Neutrophil (primary cell): ENCODE results near the gene UPB1.
"Not testable (repeated sequence)": the region's sequence is repeated elsewhere in the genome, so short reads cannot be mapped to it uniquely, and the experiment has no call there.

ENCODE experiments used
- H3K27ac ChIP-seq: fragments of 200-600 bp; sonication (generic); 2 replicates; pipeline ENCODE4 v1.5.1; 2016; ENCODE audit warnings: mild to moderate bottlenecking, moderate library complexity
- H3K27me3 ChIP-seq: fragments of 200-600 bp; sonication (generic); 2 replicates; pipeline ENCODE4 v1.6.0; 2016; ENCODE audit warnings: mild to moderate bottlenecking
- H3K36me3 ChIP-seq: fragments of 200-600 bp; sonication (generic); 2 replicates; pipeline ENCODE4 v1.5.1; 2017
- H3K4me1 ChIP-seq, 2 experiments: fragments of 200-600 bp in 1 of 2; sonication (generic) in 1 of 2; 1 replicate in 1 of 2; 2 replicates in 1 of 2; pipeline versions ENCODE4 v1.5.1 to v1.6.1; 2013 to 2016; ENCODE audit warnings: low read depth in 1 of 2, low read length in 1 of 2, mild to moderate bottlenecking in 1 of 2, moderate library complexity in 1 of 2; ENCODE audit not compliant: control insufficient read depth in 1 of 2, insufficient read depth in 1 of 2
- H3K4me3 ChIP-seq, 2 experiments: fragments of 200-600 bp in 1 of 2; sonication (generic) in 1 of 2; 1 replicate in 1 of 2; 2 replicates in 1 of 2; pipeline ENCODE4 v1.5.1; 2013 to 2016; ENCODE audit warnings: low read depth in 1 of 2, low read length in 1 of 2, mild to moderate bottlenecking in 1 of 2, moderate library complexity in 1 of 2
- H3K9me3 ChIP-seq: fragments of 200-600 bp; sonication (generic); 2 replicates; pipeline ENCODE4 v1.5.1; 2016
- TF ChIP-seq, protein P1 (sequence below): fragments of 200-600 bp; sonication (generic); IDR thresholded peaks from 2 replicates; pipeline ENCODE4 v1.5.1; 2016; ENCODE audit warnings: antibody characterized with exemption

The UPB1 gene

DNA sequence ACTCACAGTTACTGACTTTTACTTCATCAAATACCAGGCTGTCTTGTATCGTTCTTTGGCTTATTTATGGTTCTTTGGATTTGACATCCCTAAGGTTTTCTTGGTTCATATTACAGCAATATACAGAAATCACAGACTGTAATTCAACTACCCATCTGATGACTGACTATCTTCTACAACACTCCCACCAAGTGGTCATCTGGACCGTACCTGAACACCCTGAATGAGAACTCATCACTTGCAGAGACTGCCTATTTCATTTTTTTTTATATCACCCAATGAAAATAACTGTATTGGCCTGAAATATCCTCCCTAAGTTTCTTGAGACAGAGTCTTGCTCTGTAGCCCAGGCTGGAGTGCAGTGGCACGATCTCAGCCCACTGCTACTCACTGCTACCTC lies 9.5 kb upstream of the UPB1 start:
- Histone ChIP-seq H3K36me3 (no peaks in the 10 kb centered on the region), H3K27ac (peak overlapping the region; percentile 77), H3K4me1 (peaks cover 66 to 67% of the 10 kb centered on the region in 2 experiments), H3K9me3 (no peaks in the 10 kb centered on the region), H3K27me3 (no peaks in the 10 kb centered on the region), H3K4me3 (no peak overlapping the region)
- TF ChIP-seq, protein P1, sequence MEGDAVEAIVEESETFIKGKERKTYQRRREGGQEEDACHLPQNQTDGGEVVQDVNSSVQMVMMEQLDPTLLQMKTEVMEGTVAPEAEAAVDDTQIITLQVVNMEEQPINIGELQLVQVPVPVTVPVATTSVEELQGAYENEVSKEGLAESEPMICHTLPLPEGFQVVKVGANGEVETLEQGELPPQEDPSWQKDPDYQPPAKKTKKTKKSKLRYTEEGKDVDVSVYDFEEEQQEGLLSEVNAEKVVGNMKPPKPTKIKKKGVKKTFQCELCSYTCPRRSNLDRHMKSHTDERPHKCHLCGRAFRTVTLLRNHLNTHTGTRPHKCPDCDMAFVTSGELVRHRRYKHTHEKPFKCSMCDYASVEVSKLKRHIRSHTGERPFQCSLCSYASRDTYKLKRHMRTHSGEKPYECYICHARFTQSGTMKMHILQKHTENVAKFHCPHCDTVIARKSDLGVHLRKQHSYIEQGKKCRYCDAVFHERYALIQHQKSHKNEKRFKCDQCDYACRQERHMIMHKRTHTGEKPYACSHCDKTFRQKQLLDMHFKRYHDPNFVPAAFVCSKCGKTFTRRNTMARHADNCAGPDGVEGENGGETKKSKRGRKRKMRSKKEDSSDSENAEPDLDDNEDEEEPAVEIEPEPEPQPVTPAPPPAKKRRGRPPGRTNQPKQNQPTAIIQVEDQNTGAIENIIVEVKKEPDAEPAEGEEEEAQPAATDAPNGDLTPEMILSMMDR: no peak

DNA sequence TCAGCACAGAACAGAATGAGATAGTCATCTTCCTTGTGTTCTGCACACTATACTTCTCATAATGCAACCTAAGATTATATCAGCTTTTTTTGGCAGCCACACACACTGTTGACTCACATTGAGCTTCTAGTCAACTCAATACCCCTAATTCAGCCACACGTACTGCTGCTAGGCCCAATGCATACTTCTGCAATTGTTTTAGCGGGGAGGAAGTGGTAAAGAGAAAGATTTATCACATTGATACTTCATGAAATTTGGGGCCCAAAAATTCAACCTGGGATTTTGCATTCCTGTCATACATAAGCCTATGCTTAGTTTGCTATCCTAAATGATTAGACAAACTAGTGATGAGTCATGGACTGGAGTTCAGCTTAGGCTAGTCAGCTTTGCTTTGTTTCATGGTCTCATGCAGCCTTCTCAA lies 8.6 kb upstream of the UPB1 start:
- peak overlapping the region; percentile 77 for H3K27ac ChIP-seq
- H3K9me3 ChIP-seq: no peaks in the 10 kb centered on the region
- TF ChIP-seq, protein P1: no peak
- H3K4me3 ChIP-seq: no peak overlapping the region
- peaks cover 58% of the 10 kb centered on the region in 2 experiments for H3K4me1 ChIP-seq
- H3K36me3 ChIP-seq: no peaks in the 10 kb centered on the region
- no peaks in the 10 kb centered on the region for H3K27me3 ChIP-seq

DNA sequence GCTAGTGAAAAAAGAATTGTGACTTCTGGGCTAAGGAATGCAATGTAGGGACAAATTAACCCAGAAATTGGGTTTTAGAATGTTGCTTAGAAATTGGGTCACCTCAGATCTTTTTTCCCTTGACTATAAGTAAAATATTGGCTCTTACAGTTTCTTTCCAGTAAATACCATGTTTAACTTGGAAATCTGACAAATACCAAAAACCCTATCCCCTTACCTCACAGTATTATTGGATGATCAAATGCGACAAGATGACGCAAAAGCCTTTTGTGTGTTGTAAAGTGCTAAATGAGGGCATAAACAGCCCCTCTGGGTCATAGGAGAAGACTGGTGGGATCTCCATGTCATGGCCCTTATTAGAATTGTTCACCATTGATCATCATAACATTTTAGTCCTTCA lies 6.1 kb upstream of the UPB1 start:
- no peaks in the 10 kb centered on the region for H3K36me3 ChIP-seq
- H3K4me1 ChIP-seq: peaks cover 34% of the 10 kb centered on the region in 2 experiments
- H3K27ac ChIP-seq: no peak overlapping the region
- H3K9me3 ChIP-seq: no peaks in the 10 kb centered on the region
- H3K27me3 ChIP-seq: peaks cover 8% of the 10 kb centered on the region
- TF ChIP-seq, protein P1: no peak
- no peak overlapping the region for H3K4me3 ChIP-seq

DNA sequence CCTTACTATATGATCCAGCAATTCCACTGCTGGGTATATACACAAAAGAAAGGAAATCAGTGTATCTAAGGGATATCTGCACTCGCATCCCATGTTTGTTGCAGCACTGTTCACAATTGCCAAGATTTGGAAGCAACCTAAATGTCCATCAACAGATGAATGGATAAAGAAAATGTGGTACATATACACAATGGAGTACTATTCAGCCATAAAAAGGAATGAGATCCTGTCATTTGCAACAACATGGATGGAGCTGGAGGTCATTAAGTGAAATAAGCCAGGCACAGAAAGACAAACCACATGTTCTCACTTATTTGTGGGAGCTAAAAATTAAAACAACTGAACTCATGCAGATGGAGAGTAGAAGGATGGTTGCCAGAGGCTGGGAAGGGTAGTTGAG lies 5.7 kb upstream of the UPB1 start:
- H3K27ac ChIP-seq, H3K9me3 ChIP-seq, H3K36me3 ChIP-seq, H3K4me3 ChIP-seq: not testable (repeated sequence)
- peaks cover 12% of the 10 kb centered on the region for H3K27me3 ChIP-seq
- peaks cover 34% of the 10 kb centered on the region in 2 experiments for H3K4me1 ChIP-seq

DNA sequence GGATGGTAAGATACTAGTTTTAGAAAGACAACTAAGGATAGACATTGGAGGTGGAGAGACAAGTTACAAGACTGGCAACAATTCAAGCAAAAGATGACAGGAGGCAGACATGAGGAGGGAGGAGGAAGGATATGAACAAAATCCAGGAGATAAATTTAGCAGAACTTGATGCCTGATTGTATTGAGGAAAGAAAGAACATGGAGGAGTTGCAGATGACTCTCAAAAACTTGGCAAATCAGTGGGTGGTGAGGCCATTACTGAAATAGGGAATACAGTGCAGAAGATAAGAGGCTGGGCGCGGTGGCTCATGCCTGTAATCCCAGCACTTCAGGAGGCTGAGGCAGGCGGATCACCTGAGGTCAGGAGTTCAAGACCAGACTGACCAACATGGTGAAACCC lies 2.7 kb upstream of the UPB1 start:
- peaks cover 26% of the 10 kb centered on the region for H3K27me3 ChIP-seq
- H3K36me3 ChIP-seq: no peaks in the 10 kb centered on the region
- peaks cover 22 to 32% of the 10 kb centered on the region in 2 experiments for H3K4me1 ChIP-seq
- TF ChIP-seq, protein P1: no peak
- H3K4me3 ChIP-seq: no peak overlapping the region
- H3K9me3 ChIP-seq: no peaks in the 10 kb centered on the region
- H3K27ac ChIP-seq: no peak overlapping the region

DNA sequence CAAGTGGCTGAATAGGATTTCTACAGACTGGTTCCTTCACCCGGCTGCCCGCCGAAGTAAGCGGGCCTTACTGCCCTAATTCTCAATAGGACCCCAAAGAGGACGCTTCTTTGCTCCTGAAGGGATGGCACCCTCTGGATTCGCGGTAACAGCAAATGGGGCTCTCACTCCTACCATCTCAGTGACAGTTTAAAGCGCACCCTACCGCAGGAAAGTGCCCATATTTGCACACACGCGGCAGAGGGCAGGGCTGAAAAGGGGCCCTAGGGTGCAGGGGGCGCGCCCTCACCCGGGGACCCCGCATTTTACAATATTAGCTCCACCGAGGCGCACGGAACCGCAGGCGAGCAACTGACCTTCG lies 985 bp upstream of the UPB1 start:
- Histone ChIP-seq H3K4me3 (peak overlapping the region; percentile 25 to 45), H3K9me3 (no peaks in the 10 kb centered on the region), H3K27me3 (peaks cover 26% of the 10 kb centered on the region), H3K4me1 (peaks cover 39 to 49% of the 10 kb centered on the region in 2 experiments), H3K27ac (no peak overlapping the region), H3K36me3 (no peaks in the 10 kb centered on the region)
- TF ChIP-seq, protein P1: no peak
